ENCODE measurements around the gene LAMA3.
A peak's percentile ranks its signal among the peaks of the same experiment; 100 is the strongest.

The LAMA3 gene

GRCh38 chr18:23882616-23883276 is 193.5 kb downstream of the LAMA3 start:
- no peak for DNase-seq

- DNase-seq = no peak
Measured at GRCh38 chr18:23883277-23883790, 194.1 kb downstream of the LAMA3 start.

GRCh38 chr18:23884681-23885375 is 195.6 kb downstream of the LAMA3 start:
- DNase-seq = no peak

GRCh38 chr18:23885750-23886149 is 196.5 kb downstream of the LAMA3 start:
- DNase-seq = no peak

- DNase-seq = no peak
Measured at GRCh38 chr18:23887035-23887434, 197.8 kb downstream of the LAMA3 start.

- DNase-seq = no peak
Measured at GRCh38 chr18:23887493-23887892, 198.2 kb downstream of the LAMA3 start.

- no peak for DNase-seq
Measured at GRCh38 chr18:23888881-23889280, 199.6 kb downstream of the LAMA3 start.

- no peak for DNase-seq
Measured at GRCh38 chr18:23889907-23890306, 200.7 kb downstream of the LAMA3 start.

- no peak for DNase-seq
Measured at GRCh38 chr18:23890589-23890988, 201.3 kb downstream of the LAMA3 start.

GRCh38 chr18:23893653-23894052 is 204.4 kb downstream of the LAMA3 start:
- no peak for DNase-seq

GRCh38 chr18:23894661-23895175 is 205.5 kb downstream of the LAMA3 start:
- DNase-seq = no peak

- DNase-seq = no peak
Measured at GRCh38 chr18:23897291-23897690, 208.0 kb downstream of the LAMA3 start.

- DNase-seq = no peak
Measured at GRCh38 chr18:23897733-23898132, 208.5 kb downstream of the LAMA3 start.

GRCh38 chr18:23900994-23901393 is 211.7 kb downstream of the LAMA3 start:
- DNase-seq = no peak

GRCh38 chr18:23902396-23902795 is 213.1 kb downstream of the LAMA3 start:
- no peak for DNase-seq

GRCh38 chr18:23903971-23904370 is 214.7 kb downstream of the LAMA3 start:
- DNase-seq = no peak

- no peak for DNase-seq
Measured at GRCh38 chr18:23906658-23907057, 217.4 kb downstream of the LAMA3 start.

GRCh38 chr18:23908827-23909226 is 219.6 kb downstream of the LAMA3 start:
- DNase-seq = no peak

- DNase-seq = no peak
Measured at GRCh38 chr18:23910032-23910431, 220.8 kb downstream of the LAMA3 start.

GRCh38 chr18:23912356-23912755 is 223.1 kb downstream of the LAMA3 start:
- no peak for DNase-seq

- no peak for DNase-seq
Measured at GRCh38 chr18:23916338-23916737, 227.1 kb downstream of the LAMA3 start.

- peak; percentile 61 to 81 (median 66) for DNase-seq
Measured at GRCh38 chr18:23918395-23919032, 229.3 kb downstream of the LAMA3 start.

GRCh38 chr18:23920054-23920453 is 230.8 kb downstream of the LAMA3 start:
- DNase-seq = no peak

All from activated CD4-positive, CD25-positive, alpha-beta regulatory T cell (primary cell).